ENCODE results near the gene KIR2DL4.
"Not testable (repeated sequence)": the region's sequence is repeated elsewhere in the genome, so short reads cannot be mapped to it uniquely, and the experiment has no call there.

The KIR2DL4 gene

GRCh38 chr19:54805665-54806515, 2.5 kb downstream of the KIR2DL4 start:
- FAIRE-seq = no peak

- FAIRE-seq = no peak
Measured at GRCh38 chr19:54806516-54806838, 3.1 kb downstream of the KIR2DL4 start.

- FAIRE-seq = not testable (repeated sequence)
Measured at GRCh38 chr19:54814571-54814970, 11.2 kb downstream of the KIR2DL4 start.

DNA sequence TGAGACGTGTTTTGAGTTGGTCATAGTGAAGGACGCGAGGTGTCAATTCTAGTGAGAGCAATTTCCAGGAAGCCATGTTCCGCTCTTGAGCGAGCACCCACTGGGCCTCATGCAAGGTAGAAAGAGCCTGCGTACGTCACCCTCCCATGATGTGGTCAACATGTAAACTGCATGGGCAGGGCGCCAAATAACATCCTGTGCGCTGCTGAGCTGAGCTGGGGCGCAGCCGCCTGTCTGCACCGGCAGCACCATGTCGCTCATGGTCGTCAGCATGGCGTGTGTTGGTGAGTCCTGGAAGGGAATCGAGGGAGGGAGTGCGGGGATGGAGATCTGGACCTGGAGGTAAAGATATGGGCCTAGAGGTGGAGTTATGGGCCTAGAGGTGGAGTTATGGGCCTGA, 12.8 kb downstream of the KIR2DL4 start, which contains the start of gene KIR3DL1:
KIR3DL1 (plus strand) TSS at position 218 of the 400 bp plus-strand sequence.
- not testable (repeated sequence) for FAIRE-seq

DNA sequence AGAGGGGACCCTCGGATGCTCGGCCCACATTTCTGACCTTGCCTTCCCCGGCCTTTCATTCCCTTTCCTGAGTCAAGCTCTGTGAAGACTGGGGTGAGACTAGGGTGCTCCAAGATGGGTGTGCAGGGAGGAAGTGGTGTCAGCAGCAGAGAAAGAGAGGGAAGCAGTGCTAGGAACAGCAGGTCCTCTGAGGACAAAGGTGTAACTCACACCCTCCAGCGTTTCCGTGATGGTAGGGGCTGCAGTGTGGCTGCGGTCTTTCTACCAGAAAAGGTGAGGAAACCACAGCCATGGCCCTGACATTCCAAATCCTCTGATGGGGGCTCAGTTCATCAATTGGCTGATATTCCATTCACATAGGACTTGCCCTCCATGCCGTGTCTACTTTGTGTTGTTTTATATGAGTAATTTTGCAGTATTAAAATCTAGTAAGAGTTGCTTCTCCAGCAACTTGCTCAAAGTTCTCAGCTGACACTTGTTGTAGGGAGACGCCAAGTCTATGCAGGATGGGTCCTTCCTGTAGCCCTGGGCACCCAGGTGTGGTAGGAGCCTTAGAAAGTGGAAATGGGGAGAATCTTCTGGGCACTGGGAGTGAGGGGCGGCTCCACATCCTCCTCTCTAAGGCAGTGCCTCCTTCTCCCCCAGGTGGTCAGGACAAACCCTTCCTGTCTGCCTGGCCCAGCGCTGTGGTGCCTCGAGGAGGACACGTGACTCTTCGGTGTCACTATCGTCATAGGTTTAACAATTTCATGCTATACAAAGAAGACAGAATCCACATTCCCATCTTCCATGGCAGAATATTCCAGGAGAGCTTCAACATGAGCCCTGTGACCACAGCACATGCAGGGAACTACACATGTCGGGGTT, 14.5 kb downstream of the KIR2DL4 start:
- no peak for FAIRE-seq

DNA sequence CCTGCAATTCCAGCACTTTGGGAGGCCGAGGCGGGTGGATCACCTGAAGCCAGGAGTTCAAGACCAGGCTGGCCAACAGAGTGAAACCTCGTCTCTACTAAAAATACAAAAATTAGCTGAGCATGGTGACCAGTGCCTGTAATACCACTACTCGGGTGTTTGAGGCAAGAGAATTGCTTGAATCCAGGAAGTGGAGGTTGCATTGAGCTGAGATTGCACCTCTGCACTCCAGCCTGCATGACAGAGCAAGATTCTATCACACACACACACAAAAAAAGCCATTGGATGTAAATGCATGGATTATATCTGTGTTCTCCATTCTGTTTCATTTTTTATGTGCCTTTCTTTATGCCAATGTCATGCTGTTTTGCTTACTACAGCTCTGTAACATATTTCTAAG, 21.0 kb downstream of the KIR2DL4 start:
- FAIRE-seq = not testable (repeated sequence)

DNA sequence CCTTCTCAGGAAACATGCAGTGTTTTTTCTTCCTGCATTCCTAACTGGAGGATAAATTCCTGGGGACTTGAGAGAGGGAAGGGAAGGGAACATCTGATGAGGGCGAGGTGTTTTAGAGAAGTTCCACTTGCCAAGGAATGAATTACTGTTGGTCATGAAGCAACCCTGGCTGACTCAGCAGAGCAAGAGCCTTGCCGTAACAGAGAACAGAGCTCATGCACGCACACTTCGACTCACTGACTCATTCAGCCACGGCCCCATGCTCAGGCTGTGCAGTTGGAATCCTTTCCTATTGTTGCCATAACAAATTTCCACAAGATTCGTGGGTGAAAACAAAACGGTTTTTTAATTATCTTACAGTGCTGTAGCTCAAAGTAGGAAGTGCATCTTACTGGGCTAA, 21.9 kb downstream of the KIR2DL4 start:
- FAIRE-seq = not testable (repeated sequence)

- not testable (repeated sequence) for FAIRE-seq
Measured at GRCh38 chr19:54828064-54828463, 24.7 kb downstream of the KIR2DL4 start.

DNA sequence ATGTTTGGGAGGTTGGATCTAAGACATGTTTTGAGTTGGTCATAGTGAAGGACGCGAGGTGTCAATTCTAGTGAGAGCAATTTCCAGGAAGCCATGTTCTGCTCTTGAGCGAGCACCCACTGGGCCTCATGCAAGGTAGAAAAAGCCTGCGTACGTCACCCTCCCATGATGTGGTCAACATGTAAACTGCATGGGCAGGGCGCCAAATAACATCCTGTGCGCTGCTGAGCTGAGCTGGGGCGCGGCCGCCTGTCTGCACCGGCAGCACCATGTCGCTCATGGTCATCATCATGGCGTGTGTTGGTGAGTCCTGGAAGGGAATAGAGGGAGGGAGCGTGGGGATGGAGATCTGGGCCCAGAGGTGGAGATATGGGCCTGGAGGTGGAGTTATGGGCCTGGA, 29.1 kb downstream of the KIR2DL4 start, which contains the start of gene KIR2DS4:
KIR2DS4 (plus strand) TSS at position 181 of the 400 bp plus-strand sequence.
- FAIRE-seq = not testable (repeated sequence)

GRCh38 chr19:54835126-54835525, 31.7 kb downstream of the KIR2DL4 start:
- not testable (repeated sequence) for FAIRE-seq

- not testable (repeated sequence) for FAIRE-seq
Measured at GRCh38 chr19:54837522-54837921, 34.1 kb downstream of the KIR2DL4 start.

DNA sequence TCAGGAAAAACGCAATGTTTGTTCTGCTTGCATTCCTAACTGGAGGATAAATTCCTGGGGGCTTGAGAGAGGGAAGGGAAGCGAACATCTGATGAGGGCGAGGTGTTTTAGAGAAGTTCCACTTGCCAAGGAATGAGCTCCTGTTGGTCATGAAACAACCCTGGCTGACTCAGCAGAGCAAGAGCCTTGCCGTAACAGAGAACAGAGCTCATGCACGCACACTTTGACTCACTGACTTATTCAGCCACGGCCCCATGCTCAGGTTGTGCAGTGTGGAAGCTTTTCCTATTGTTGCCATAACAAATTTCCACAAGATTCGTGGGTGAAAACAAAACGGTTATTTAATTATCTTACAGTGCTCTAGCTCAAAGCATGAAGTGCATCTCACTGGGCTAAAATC, 39.8 kb downstream of the KIR2DL4 start:
- not testable (repeated sequence) for FAIRE-seq

DNA sequence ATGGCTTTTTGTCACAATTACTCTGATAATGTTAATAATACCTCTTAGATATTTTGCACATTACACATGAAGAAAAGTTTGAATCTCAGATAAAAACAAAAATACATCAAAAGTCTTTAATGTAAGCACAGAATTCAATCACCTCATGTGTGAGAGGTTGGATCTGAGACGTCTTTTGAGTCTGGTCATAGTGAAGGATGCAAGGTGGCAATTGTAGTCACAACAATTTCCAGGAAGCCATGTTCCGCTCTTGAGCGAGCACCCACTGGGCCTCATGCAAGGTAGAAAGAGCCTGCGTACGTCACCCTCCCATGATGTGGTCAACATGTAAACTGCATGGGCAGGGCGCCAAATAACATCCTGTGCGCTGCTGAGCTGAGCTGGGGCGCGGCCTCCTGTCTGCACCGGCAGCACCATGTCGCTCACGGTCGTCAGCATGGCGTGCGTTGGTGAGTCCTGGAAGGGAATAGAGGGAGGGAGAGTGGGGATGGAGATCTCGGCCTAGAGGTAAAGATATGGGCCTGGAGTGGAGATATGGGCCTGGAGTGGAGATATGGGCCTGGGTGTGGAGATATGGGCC, 46.7 kb downstream of the KIR2DL4 start, which contains the start of gene KIR3DL2:
KIR3DL2 (plus strand) TSS at position 383 of the 580 bp plus-strand sequence; CDS start at position 416, 33 bp downstream.
- FAIRE-seq = not testable (repeated sequence)

GRCh38 chr19:54850930-54851329, 47.5 kb downstream of the KIR2DL4 start:
- no peak for FAIRE-seq

DNA sequence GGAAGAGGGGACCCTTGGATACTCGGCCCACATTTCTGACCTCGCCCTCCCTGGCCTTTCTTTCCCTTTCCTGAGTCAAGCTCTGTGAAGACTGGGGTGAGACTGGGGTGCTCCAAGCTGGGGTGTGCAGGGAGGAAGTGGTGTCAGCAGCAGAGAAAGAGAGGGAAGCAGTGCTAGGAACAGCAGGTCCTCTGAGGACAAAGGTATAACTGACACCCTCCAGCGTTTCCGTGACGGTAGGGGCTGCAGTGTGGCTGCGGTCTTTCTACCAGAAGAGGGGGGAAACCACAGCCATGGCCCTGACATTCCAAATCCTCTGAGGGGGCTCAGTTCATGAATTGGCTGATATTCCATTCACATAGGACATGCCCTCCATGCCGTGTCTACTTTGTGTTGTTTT, 47.9 kb downstream of the KIR2DL4 start:
- FAIRE-seq = no peak

DNA sequence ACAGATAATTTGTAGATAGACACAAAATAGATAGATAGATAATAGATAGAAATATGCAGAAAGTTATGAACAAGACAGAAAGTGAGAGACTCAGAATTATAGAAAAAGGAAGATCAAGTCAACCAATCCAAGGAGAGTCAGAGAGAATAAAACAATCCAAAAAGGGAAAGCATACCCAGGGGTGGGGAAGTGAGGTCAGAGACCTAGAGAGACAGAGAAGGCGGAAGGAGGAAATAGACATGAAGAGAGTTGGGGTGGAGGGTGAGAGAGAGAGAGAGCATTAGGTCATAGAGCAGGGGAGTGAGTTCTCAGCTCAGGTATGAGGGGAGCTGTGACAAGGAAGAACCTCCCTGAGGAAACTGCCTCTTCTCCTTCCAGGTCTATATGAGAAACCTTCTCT, 51.8 kb downstream of the KIR2DL4 start:
- FAIRE-seq = not testable (repeated sequence)

- not testable (repeated sequence) for FAIRE-seq
Measured at GRCh38 chr19:54858476-54858875, 55.1 kb downstream of the KIR2DL4 start.

DNA sequence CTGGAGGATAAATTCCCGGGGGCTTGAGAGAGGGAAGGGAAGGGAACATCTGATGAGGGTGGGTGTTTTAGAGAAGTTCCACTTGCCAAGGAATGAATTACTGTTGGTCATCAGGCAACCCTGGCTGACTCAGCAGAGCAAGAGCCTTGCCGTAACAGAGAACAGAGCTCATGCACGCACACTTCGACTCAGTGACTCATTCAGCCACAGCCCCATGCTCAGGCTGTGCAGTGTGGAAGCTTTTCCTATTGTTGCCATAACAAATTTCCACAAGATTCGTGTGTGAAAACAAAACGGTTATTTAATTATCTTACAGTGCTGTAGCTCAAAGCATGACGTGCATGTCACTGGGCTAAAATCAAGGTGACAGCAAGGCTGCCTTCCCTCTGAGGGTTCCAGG, 56.0 kb downstream of the KIR2DL4 start:
- FAIRE-seq = not testable (repeated sequence)

DNA sequence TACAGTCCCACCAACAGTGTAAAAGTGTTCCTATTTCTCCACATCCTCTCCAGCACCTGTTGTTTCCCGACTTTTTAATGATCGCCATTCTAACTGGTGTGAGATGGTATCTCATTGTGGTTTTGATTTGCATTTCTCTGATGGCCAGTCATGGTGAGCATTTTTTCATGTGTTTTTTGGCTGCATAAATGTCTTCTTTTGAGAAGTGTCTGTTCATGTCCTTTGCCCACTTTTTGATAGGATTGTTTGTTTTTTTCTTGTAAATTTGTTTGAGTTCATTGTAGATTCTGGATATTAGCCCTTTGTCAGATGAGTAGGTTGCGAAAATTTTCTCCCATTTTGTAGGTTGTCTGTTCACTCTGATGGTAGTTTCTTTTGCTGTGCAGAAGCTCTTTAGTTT, 60.0 kb downstream of the KIR2DL4 start:
- not testable (repeated sequence) for FAIRE-seq
